CD14-positive monocyte (primary cell): Measurements from ENCODE around the gene LINC01488. TPM values are rescaled to one million over a fixed set of nuclear protein-coding genes. Genes with fewer than 3 reads are reported as not detected.

Source experiments
- DNase-seq, 3 donors: peaks; one replicate each; pipeline ENCODE4 v3.0.0-alpha.2; 2011 to 2022
- H2AFZ ChIP-seq: 2 replicates; pipeline ENCODE4 v1.6.0; 2012; ENCODE audit warnings: mild to moderate bottlenecking, low read depth, low read length, inconsistent platforms; ENCODE audit not compliant: insufficient read depth, poor library complexity, severe bottlenecking
- H3K27ac ChIP-seq, 2 donors: 1 replicate in 1 of 2; 2 replicates in 1 of 2; pipeline ENCODE4 v1.5.1; 2012 to 2013; ENCODE audit warnings: low read length in 2 of 2, control low read depth in 1 of 2, inconsistent platforms in 1 of 2, low read depth in 1 of 2, mild to moderate bottlenecking in 1 of 2
- H3K27me3 ChIP-seq, 2 donors: one replicate each; pipeline versions ENCODE4 v1.6.0 to v1.6.1; 2011 to 2013; ENCODE audit warnings: low read length in 2 of 2; ENCODE audit not compliant: control insufficient read depth in 2 of 2, insufficient read depth in 2 of 2
- H3K36me3 ChIP-seq, 2 donors: replicated peaks in 1 of 2; 1 replicate in 1 of 2; 2 replicates in 1 of 2; pipeline versions ENCODE4 v1.5.1 to v1.6.1; 2012 to 2013; ENCODE audit warnings: low read length in 2 of 2, control low read depth in 1 of 2, inconsistent platforms in 1 of 2, mild to moderate bottlenecking in 1 of 2; ENCODE audit not compliant: insufficient read depth in 2 of 2, control insufficient read depth in 1 of 2
- H3K4me1 ChIP-seq, 2 donors: 1 replicate in 1 of 2; 2 replicates in 1 of 2; pipeline versions ENCODE4 v1.5.1 to v1.6.1; 2012 to 2013; ENCODE audit warnings: low read length in 2 of 2, control low read depth in 1 of 2, inconsistent platforms in 1 of 2, mild to moderate bottlenecking in 1 of 2, moderate library complexity in 1 of 2; ENCODE audit not compliant: insufficient read depth in 2 of 2, control insufficient read depth in 1 of 2
- H3K4me2 ChIP-seq: replicated peaks from 2 replicates; pipeline ENCODE3; 2012; ENCODE audit warnings: low read length, moderate library complexity, mild to moderate bottlenecking; ENCODE audit not compliant: poor library complexity, severe bottlenecking; ENCODE audit errors: extremely low read depth
- H3K4me3 ChIP-seq, 3 experiments: fragments of 200-600 bp in 1 of 3; sonication (generic) in 1 of 3; replicated peaks in 1 of 3; 1 replicate in 2 of 3; 2 replicates in 1 of 3; pipeline ENCODE4 v1.5.1; 2011 to 2013; ENCODE audit warnings: low read length in 3 of 3, mild to moderate bottlenecking in 3 of 3, control low read depth in 2 of 3, low read depth in 2 of 3, inconsistent platforms in 1 of 3, moderate library complexity in 1 of 3
- H3K79me2 ChIP-seq: 2 replicates; pipeline ENCODE4 v1.6.0; 2012; ENCODE audit warnings: mild to moderate bottlenecking, control low read depth, inconsistent platforms, low read length, moderate library complexity; ENCODE audit not compliant: insufficient read depth
- H3K9ac ChIP-seq: 2 replicates; pipeline ENCODE4 v1.6.0; 2017; ENCODE audit warnings: low read length, mild to moderate bottlenecking; ENCODE audit not compliant: insufficient read depth, poor library complexity, severe bottlenecking
- H3K9me3 ChIP-seq, 2 donors: replicated peaks in 1 of 2; 1 replicate in 1 of 2; 2 replicates in 1 of 2; pipeline versions ENCODE4 v1.5.1 to v1.6.1; 2012 to 2013; ENCODE audit warnings: low read length in 2 of 2, control low read depth in 1 of 2; ENCODE audit not compliant: control insufficient read depth in 1 of 2, insufficient read depth in 1 of 2
- H4K20me1 ChIP-seq: 2 replicates; pipeline ENCODE4 v1.6.0; 2012; ENCODE audit warnings: mild to moderate bottlenecking, low read length, control low read depth, moderate library complexity; ENCODE audit not compliant: insufficient read depth
- H3K27ac Mint-ChIP-seq, 7 donors: one replicate each; pipeline ENCODE4 v1.8.0; 2020; ENCODE audit warnings: mild to moderate bottlenecking in 7 of 7, mixed read lengths in 7 of 7, moderate library complexity in 6 of 7, inconsistent platforms in 2 of 7
- H3K27me3 Mint-ChIP-seq, 3 donors: one replicate each; pipeline ENCODE4 v1.8.0; 2021 to 2022; ENCODE audit warnings: low read depth in 3 of 3, mild to moderate bottlenecking in 3 of 3, mixed read lengths in 3 of 3, moderate library complexity in 3 of 3, inconsistent platforms in 1 of 3
- H3K36me3 Mint-ChIP-seq, 2 donors: one replicate each; pipeline ENCODE4 v1.8.0; 2020; ENCODE audit warnings: mixed read lengths in 2 of 2, inconsistent platforms in 1 of 2, mild to moderate bottlenecking in 1 of 2
- H3K4me1 Mint-ChIP-seq: one replicate; pipeline ENCODE4 v1.8.0; 2020; ENCODE audit warnings: mild to moderate bottlenecking, mixed read lengths
- H3K4me3 Mint-ChIP-seq, 2 donors: one replicate each; pipeline ENCODE4 v1.8.0; 2020; ENCODE audit warnings: mild to moderate bottlenecking in 2 of 2, mixed read lengths in 2 of 2, moderate library complexity in 1 of 2
- H3K9me3 Mint-ChIP-seq, 7 donors: one replicate each; pipeline ENCODE4 v1.8.0; 2020 to 2022; ENCODE audit warnings: mixed read lengths in 7 of 7, mild to moderate bottlenecking in 6 of 7, moderate library complexity in 6 of 7, inconsistent platforms in 2 of 7
- CTCF ChIP-seq: fragments of 200-600 bp; IDR thresholded peaks from one replicate; pipeline ENCODE4 v1.8.0; 2022; ENCODE audit warnings: antibody characterized with exemption, mild to moderate bottlenecking
- WGBS: methylation state at CpG from one replicate; pipeline ENCODE4 v1.1.5; 2013; ENCODE audit warnings: missing lambda C conversion rate; ENCODE audit not compliant: insufficient coverage; 5-methylcytosine and 5-hydroxymethylcytosine counted together
- intact Hi-C, 2 donors: fragments of 100-400 bp; cut with micrococcal nuclease; formaldehyde crosslinking; loops; one replicate each; pipeline versions ENCODE4 v1.15.0 to v1.15.1; 2023
- polyA plus RNA-seq, 3 donors: library from polyadenylated mRNA; depleted of rRNA in 1 of 3; unstranded in 2 of 3; stranded (reverse) in 1 of 3; fragments of 300-500 nt in 2 of 3; fragments of >200 nt in 1 of 3; fragmentation: Illumina TruSeq in 2 of 3; gene quantifications; 1 replicate in 2 of 3; 2 replicates in 1 of 3; pipeline ENCODE4 v1.2.3, GENCODE V29; 2012 to 2021

Gene LINC01488
- polyA plus RNA-seq, 3 donors, result not detected

- no peaks in the 10 kb centered on the region for H3K9me3 ChIP-seq
Observed at GRCh38 chr11:69534166-69534530, 52.7 kb downstream of the LINC01488 start.

GRCh38 chr11:69535908-69536307, 54.4 kb downstream of the LINC01488 start:
- H3K4me1 Mint-ChIP-seq, result peaks cover 20% of the 10 kb centered on the region
- Histone ChIP-seq H3K4me1 (peaks cover 20 to 27% of the 10 kb centered on the region in 2 donors), H3K9me3 (no peaks in the 10 kb centered on the region), H4K20me1 (no peaks in the 10 kb centered on the region), H3K79me2 (no peaks in the 10 kb centered on the region), H2AFZ (no peak overlapping the region), H3K27me3 (no peaks in the 10 kb centered on the region), H3K4me3 (no peak overlapping the region), H3K27ac (no peak overlapping the region), H3K36me3 (no peaks in the 10 kb centered on the region), H3K4me2 (no peak overlapping the region), H3K9ac (no peak overlapping the region)
- WGBS, result 94% methylated on average over 6 of the region's 7 CpGs
- H3K9me3 Mint-ChIP-seq, result peaks cover 0 to 1% (median 0%) of the 10 kb centered on the region in 7 donors
- no peak for DNase-seq
- H3K27ac Mint-ChIP-seq, result no peak overlapping the region
- H3K4me3 Mint-ChIP-seq, result no peak overlapping the region
- TF ChIP-seq CTCF, result no peak
- H3K27me3 Mint-ChIP-seq, result peaks cover 0 to 6% (median 3%) of the 10 kb centered on the region in 3 donors
- intact Hi-C loops, result no loop called here
- no peaks in the 10 kb centered on the region for H3K36me3 Mint-ChIP-seq

More at GRCh38 chr11:69534166-69534530, 52.7 kb downstream of the LINC01488 start:
- DNase-seq, result no peak
- Histone ChIP-seq H3K4me2 (no peak overlapping the region), H2AFZ (no peak overlapping the region), H3K27ac (no peak overlapping the region), H4K20me1 (no peaks in the 10 kb centered on the region), H3K9ac (no peak overlapping the region), H3K36me3 (no peaks in the 10 kb centered on the region), H3K4me1 (peaks cover 18 to 26% of the 10 kb centered on the region in 2 donors), H3K27me3 (no peaks in the 10 kb centered on the region), H3K79me2 (no peaks in the 10 kb centered on the region), H3K4me3 (no peak overlapping the region)
- Mint-ChIP-seq H3K9me3 (peaks cover 0 to 1% (median 0%) of the 10 kb centered on the region in 7 donors), H3K4me1 (peaks cover 20% of the 10 kb centered on the region), H3K27me3 (peaks cover 3 to 11% (median 7%) of the 10 kb centered on the region in 3 donors), H3K27ac (no peak overlapping the region), H3K36me3 (no peaks in the 10 kb centered on the region), H3K4me3 (no peak overlapping the region)
- no peak for TF ChIP-seq CTCF
- 93% methylated on average over 14 of the region's 14 CpGs for WGBS
- intact Hi-C loops, result no loop called here
